Adipose tissue (tissue), 3 donors: ENCODE data around the gene RFXAP. TPM values are rescaled to one million over a fixed set of nuclear protein-coding genes. Genes with fewer than 3 reads are reported as not detected.
"Not testable (repeated sequence)": the region's sequence is repeated elsewhere in the genome, so short reads cannot be mapped to it uniquely, and the experiment has no call there.

Experiments used
- H3K27ac ChIP-seq: one replicate; pipeline ENCODE4 v1.5.1; 2013; ENCODE audit warnings: low read depth, low read length
- WGBS, 3 donors: extraction: QIAGEN DNeasy Blood & Tissue Kit; methylation state at CpG; one replicate each; pipeline ENCODE4 v1.1.7; 2013; 5-methylcytosine and 5-hydroxymethylcytosine counted together
- polyA plus RNA-seq, 3 donors: library from polyadenylated mRNA; stranded (reverse); fragments of 200-250 nt; gene quantifications; one replicate each; pipeline ENCODE4 v1.2.3, GENCODE V29; 2013
- donor health status: healthy with polysubstance abuse.
- donor health status: Bipolar disorder and iron deficiency.
- donor health status: healthy.

Gene RFXAP, protein sequence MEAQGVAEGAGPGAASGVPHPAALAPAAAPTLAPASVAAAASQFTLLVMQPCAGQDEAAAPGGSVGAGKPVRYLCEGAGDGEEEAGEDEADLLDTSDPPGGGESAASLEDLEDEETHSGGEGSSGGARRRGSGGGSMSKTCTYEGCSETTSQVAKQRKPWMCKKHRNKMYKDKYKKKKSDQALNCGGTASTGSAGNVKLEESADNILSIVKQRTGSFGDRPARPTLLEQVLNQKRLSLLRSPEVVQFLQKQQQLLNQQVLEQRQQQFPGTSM
- polyA plus RNA-seq: 1 to 10 TPM; 2.2 to 4.9 (median 2.8) TPM

DNA sequence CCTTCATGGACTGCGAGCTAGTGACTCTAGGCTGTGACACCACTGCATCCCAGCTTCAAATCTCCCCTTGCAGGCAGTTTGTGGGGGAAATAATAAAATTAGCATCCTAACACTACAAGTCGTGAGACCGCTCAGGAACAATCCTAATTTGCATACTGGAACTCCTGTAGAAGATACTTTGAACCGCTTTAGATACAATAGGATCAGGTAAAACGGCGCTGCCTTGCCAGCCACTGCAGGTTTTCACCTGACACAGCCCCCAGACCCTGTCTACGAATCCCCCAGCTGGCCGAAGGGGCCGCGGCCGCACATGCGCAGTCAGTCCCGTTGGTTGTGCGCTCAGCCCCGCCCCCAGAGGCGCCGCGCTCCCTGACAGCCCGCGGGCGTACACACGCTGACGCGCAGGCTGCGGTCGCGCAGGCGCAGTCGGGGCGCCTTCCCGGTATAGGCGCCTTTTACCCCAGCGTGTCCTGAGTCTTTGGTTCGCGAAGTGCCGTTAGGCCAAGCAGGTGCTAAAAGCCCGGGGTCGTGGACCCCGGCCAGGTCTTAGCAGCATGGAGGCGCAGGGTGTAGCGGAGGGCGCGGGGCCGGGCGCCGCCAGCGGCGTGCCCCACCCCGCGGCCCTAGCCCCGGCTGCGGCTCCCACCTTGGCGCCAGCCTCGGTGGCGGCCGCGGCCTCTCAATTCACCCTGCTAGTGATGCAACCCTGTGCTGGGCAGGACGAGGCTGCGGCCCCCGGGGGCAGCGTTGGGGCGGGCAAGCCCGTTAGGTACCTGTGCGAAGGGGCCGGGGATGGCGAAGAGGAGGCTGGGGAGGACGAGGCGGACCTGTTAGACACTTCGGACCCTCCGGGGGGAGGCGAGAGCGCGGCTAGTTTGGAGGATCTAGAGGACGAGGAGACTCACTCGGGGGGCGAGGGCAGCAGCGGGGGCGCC is at the start of gene RFXAP:
TSS of gene RFXAP (plus strand) at position 419 of the 935 bp plus-strand sequence. CDS start at position 555, 136 bp downstream.
- H3K27ac ChIP-seq: no peak within 1 kb of the TSS
- 0 to 1% (median 1%) methylated on average over 69 to 78 of the region's 78 CpGs for WGBS, 3 donors

DNA sequence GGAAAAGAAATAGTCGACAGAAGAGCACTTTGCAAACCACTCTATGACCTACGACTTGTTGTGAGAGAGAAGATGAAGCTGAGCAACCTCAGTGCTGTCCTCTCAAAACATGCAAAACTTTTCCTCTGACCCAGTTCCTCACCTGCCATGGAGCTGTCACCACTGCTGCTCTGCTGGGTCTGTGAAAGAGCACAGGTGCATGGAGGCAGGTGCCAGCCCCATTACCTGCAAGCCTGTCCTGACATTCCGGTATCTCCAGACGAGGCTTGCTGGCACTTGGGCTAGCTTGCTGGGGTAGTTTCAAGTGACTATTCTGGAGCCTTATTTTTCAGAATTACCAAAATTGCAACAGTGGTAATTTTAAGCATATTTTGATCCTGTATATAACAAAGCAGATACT is 49.5 kb upstream of the RFXAP start:
- 53 to 90% (median 89%) methylated on average over 4 of the region's 4 CpGs for WGBS, 3 donors
- no peak overlapping the region for H3K27ac ChIP-seq

DNA sequence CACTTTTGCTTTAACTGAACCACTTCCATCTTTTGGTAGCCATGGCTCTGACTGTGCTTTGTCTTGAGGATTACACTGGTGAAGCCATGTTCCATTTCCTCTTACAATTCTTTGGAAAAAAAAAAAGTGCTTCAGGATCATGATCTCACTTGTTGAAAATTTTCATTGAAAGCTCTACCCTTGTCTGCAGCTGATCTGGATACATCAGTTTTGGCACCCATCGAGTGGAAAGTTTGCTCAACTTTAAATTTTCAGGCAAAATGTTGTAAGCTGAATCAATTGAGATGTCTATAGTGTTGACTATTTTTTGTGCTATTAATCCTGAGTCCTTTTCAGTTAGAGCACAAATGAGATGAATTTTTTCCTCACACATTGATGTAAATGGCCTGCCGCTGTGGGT is 48.3 kb upstream of the RFXAP start:
- H3K27ac ChIP-seq: no peak overlapping the region
- WGBS, 3 donors: 75 to 86% (median 84%) methylated on average over 2 of the region's 2 CpGs

DNA sequence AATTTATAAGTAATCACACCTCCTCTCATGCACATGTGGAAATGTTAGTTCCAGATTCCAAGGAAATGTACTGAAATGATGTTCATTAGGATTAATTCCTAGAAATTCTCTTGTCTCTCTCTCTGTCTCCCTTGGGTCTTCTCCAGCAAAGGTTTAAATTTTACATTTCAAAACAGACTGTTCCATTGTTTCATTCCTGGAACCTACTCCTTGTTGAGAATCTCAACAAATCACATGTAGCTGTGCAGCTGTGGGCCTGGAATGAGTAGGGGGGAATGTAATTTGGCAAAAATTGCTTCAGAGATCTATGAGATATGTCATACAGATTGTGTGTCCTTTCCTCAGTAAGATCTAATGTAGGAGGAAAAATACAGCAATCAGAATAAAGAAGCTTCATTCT is 46.2 kb upstream of the RFXAP start:
- H3K27ac ChIP-seq: no peak overlapping the region

DNA sequence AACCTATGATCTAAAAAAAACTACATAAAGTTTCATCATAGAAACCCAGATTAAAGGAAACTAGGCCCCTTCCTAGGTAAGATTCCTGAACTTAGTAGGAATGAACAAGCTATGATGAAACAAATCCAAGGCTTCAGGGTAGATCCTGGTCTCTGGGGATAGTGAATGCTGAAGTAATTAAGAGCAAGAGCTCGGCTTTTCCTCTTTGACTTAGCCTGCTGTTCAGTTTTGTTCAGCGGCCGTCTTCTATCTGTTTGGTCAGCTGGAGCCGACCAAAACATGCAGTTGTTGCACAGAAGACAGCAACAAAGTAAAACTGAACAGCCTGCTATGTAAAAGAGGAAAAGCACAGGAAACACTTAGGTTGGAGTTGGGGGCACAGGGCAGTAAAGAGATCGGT is 44.1 kb upstream of the RFXAP start:
- WGBS, 3 donors: 47 to 65% (median 57%) methylated on average over 5 of the region's 5 CpGs
- H3K27ac ChIP-seq: no peak overlapping the region

DNA sequence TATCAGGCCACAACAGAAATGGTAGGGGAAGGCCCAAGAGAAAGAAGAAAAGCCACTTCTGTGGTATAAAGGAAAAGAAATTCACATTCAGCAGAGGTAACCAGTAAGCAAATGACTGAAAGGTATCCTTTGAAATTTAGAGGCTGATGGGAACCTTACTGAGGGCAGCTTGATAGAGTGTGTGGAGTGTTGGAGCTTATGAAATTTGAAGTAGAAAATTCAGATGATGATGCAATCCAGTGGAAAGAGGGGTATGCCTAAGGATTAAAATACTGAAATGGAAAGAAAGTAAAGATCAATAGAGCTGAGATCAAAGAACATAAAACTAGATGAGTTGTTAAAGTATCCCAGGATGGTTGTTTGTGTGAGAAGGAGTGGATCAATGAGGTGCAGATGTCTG is 42.8 kb upstream of the RFXAP start:
- no peak overlapping the region for H3K27ac ChIP-seq

DNA sequence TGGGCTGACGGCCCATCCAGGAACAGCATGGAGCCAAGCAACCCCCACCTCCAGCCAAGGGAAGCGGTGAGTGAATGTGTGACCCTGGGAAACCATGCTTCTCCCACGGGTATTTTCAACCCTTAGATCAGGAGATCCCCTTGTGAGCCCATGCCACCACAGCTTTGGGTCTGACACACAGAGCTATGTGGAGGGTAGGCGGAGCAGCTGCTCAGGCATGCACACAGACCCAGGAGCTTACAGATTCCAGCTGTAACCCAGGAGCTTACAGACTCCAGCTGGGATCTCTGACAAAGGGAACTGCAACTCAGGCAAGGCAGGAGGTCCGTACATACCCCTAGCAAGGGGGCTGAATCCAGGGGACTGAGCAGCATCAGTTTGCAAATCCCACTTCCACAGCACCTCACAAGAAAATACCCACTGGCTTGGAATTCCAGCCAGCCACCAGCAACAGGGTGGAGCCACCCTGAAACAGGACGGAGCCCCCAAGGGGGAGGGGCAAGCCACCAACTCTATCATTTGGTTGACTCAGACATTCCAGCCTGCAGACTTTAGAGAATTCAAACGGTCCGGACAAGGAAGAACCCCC is 40.8 kb upstream of the RFXAP start:
- no peak overlapping the region for H3K27ac ChIP-seq
- WGBS, 3 donors: 28 to 45% (median 45%) methylated on average over 8 of the region's 8 CpGs

DNA sequence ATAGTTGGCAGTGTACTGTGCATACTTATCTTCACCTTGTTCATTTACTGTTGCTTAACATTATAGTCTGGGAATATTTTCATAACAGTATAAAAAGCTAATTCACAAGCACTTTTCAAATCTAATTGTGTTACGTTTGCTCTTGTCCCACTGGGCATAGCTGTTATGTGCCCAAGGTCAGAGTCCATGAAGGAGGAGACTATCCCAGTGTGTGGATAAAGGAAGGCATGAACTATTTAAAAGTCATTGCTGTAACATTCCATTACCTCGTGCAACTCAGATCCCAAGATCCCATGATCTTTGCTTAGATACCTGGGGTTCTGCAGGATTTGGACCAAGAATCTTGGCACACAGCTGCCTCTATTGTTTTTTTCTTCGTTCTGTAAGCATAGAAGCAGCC is 35.1 kb upstream of the RFXAP start:
- no peak overlapping the region for H3K27ac ChIP-seq
- 28 to 69% (median 57%) methylated on average over 3 of the region's 3 CpGs for WGBS, 3 donors

DNA sequence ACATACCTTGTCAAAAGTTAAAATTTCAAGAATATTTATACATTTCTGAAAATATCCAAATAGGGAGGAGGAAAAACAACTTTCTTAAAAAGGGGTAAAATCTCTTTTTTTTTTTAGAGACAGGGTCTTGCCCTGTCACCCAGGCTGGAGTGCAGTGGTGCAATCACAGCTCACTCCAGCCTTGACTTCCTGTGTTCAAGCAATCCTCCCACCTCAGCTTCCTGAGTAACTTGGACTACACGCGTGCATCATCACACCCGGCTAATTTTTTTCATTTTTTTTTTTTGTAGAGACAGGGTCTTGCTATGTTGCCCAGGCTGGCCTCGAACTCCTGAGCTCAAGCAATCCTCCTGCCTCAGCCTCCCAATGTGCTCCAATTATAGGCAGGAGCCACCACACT is 32.8 kb upstream of the RFXAP start:
- not testable (repeated sequence) for H3K27ac ChIP-seq
- WGBS, 3 donors: 42 to 79% (median 55%) methylated on average over 4 of the region's 4 CpGs

DNA sequence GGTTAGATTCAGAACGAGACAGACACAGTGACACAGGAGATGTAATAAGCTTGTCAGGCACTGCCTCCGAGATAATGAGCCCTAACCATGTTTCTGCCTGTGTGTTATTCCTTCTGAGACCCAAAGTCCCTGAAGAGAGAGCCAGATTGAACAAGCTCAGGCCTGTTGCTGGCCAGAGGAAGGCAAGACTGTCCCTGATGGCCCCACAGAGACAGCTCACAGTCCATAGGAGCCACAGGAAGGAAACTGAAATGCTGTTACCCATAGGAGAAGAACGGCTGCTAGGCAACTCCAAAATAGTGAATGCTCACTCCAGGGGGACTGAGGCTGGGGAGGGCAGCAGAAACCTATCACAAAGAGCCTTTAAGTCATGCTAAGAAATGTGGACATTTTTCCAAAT is 31.8 kb upstream of the RFXAP start:
- no peak overlapping the region for H3K27ac ChIP-seq
- 39 to 52% (median 46%) methylated on average over 3 of the region's 3 CpGs for WGBS, 3 donors

DNA sequence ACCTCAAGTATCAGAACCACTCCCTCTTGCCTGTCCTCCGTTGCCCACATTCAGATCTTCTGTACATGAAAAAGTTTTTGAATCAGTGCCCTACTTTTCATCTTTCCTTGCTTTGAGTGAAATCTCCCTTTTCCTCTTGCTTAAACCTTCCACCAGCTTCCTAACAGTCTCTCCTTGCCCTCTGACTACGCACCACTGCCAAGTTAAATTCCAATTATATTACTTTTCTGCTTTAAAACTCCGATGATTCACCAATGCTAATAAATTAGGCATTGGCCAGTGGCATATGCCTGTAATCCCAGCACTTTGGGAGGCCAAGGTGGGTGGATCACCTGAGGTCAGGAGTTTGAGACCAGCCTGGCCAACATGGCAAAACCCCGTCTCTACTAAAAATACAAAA is 30.7 kb upstream of the RFXAP start:
- no peak overlapping the region for H3K27ac ChIP-seq
- WGBS, 3 donors: 85 to 91% (median 85%) methylated on average over 4 of the region's 4 CpGs

DNA sequence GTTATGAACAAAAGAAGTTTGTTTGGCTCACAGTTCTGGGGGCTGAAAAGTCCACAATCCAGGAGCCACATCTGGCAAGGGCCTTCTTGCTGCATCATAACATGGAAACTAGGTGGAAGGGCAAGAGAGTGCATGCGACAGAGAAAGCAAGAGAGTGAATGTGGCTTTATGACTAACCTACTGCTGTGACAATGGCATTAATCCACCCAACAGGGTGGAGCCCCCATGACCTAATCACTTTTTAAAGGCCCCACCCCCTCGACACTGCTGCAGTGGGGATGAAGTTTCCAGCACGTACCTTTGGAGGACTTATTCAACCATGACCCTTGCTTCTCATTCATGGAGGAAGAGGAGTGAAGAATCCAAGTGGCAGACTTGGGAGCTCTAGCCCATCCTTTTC is 30.0 kb upstream of the RFXAP start:
- no peak overlapping the region for H3K27ac ChIP-seq
- WGBS, 3 donors: 89 to 95% (median 91%) methylated on average over 3 of the region's 3 CpGs

DNA sequence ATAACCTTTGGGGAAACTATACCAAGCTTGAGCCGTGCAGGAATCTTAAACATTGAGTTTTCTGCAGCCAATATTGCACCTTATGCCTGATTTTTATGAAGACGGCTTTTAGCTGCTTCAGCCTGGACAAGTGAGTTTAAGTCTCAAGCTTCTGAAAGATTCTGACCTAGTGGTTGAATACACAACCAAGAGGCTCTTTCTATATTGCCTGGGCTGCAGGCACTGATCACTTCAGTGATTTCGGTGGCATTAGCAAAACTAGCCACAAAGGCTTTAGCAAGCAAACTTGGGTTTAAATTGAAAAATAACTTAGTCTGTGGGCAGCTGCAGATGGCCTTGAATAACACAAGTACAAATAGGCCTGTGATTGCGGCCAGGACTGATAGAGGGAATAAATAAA is 29.3 kb upstream of the RFXAP start:
- WGBS, 3 donors: 74 to 96% (median 91%) methylated on average over 4 of the region's 4 CpGs
- H3K27ac ChIP-seq: no peak overlapping the region

DNA sequence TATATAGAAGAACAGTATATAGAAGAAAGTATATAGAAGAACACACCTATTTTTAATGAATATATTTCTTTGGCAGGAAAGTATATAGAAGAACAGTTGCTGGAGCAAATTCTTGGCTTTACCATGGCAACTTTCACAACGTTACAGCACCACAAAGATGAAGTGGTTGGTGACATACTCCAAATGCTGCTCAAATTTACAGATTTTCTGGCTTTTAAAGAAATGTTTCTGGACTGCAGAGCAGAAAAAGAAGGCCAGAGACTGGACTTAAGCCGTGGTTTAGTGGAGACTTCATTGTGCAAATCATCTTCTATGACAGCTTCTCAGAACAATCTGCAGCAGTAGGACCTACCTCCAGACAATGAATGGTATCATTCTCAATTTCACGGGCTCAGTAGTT is 24.3 kb upstream of the RFXAP start:
- WGBS, 3 donors: 63 to 72% (median 64%) methylated on average over 3 of the region's 3 CpGs
- H3K27ac ChIP-seq: no peak overlapping the region

DNA sequence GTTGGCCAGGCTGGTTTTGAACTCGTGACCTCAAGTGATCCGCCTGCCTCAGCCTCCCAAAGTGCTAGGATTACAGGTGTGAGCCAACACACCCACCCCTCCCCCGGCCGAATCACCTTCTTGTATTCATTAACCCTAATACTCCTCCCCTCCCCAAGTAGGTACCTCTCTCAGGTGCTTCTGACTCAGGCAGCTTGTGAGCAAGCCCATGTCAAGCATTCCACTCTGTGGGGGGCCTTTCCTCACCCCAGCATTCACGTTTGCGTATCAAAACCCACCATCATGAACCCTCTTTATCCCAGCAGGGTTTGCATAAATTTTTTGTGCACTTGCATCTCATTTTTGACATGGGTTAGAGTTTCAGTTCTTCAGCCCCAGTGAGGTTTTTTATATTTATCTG is 23.6 kb upstream of the RFXAP start:
- 47 to 88% (median 83%) methylated on average over 6 of the region's 6 CpGs for WGBS, 3 donors
- H3K27ac ChIP-seq: no peak overlapping the region

DNA sequence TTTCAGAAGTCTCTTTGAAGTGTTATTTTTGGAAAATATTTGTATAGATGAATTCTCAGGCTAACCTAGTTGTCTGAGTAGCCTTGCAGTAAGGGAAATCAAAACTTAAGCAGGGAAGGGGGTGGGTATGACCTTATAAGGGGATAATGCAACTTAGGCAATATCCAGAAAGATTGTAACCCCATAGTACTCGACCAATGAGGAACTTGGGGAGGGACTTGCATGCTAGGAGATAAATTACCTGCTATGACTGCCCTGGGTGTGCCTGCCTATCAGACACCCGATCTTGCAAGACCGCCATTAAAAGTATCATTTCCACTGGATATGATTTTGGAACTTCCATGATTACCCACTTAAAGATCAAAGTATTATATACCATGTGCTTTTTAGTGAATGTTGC is 23.0 kb upstream of the RFXAP start:
- WGBS, 3 donors: 73 to 82% (median 79%) methylated on average over 3 of the region's 3 CpGs
- no peak overlapping the region for H3K27ac ChIP-seq

DNA sequence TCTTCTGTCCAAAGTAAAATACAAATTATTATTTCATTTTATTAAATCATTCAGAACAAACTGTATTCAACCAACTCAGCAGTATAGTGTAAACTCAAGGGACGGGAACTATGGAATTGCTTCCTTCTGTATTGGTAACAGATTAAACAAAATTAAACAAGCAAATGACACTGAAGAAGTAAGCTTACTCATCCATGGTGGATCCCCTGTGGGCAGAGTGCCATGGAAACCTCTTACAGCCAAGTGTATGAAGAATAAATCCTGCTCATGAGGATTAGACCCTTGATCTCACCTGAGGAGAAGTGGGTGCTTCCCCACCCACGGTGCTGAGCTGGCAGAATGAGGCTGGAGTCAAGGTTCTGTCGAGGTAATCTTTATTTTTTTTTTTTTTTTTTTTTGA is 18.0 kb upstream of the RFXAP start:
- no peak overlapping the region for H3K27ac ChIP-seq
- 41 to 59% (median 51%) methylated on average over 3 of the region's 3 CpGs for WGBS, 3 donors

DNA sequence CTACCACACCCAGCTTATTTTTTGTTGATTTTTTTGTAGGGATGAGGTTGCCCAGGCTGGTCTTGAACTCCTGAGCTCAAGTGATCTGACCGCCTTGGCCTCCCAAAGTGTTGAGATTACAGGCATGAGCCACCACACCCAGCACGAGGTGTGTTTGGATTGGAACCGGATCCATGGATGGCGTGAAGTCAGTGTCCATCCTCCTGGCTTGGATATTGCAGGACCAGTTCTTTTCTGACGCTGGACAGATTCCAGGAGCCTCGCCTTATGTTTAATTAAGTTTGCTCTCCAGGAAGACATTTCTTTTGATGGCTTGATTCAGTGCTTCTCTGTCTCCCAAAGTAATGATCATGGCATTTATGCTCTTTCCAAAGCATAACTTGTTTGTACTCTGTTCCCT is 14.4 kb upstream of the RFXAP start:
- WGBS, 3 donors: 82 to 88% (median 82%) methylated on average over 6 of the region's 6 CpGs
- no peak overlapping the region for H3K27ac ChIP-seq

DNA sequence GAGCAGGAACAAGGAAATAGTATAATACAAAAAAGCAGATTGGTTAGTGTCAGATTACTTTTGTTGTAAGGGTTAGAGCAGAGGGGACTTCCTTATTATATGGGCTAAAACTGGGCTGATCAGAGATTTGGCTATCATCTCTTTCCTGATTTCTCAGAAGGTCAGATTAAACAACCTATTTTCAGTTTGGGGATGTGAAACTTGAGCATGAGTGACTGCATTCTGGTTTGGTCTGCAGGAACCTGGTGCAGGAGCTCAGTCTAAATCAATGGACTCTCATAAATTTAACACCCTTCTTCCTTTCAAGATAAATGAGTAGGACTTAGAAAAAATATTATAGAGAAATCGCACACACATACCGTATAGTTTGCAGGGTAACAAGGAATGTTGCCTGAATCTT is 12.9 kb upstream of the RFXAP start:
- WGBS, 3 donors: 90 to 93% (median 90%) methylated on average over 2 of the region's 2 CpGs
- no peak overlapping the region for H3K27ac ChIP-seq

DNA sequence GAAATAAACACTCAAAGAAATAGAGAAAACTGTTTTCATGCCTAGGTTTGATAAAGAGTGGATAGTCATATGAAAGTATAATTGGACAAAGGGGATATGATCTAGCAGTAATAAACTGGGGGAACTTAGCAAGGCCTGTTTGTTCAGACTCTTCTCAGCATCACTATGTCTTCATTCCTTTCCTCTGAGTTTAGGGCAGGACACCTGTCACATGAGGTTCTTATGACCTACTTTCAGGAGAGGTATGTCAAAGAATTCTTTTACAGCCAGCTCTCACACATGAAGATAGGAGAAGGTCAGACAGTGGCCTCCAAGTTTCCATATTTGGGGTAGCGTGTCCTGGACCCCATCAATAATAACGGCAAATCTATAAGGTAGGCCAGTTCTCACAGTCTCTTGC is 11.4 kb upstream of the RFXAP start:
- WGBS, 3 donors: 85 to 97% (median 94%) methylated on average over 2 of the region's 2 CpGs
- no peak overlapping the region for H3K27ac ChIP-seq
